ENCODE data around the gene ZBTB42. TPM values are rescaled to one million over a fixed set of nuclear protein-coding genes. Genes with fewer than 3 reads are reported as not detected.
"Not testable (repeated sequence)": the region's sequence is repeated elsewhere in the genome, so short reads cannot be mapped to it uniquely, and the experiment has no call there.

Gene ZBTB42
- total RNA-seq, 1 donor from 2014 or later = 5.9 TPM

GRCh38 chr14:104830781-104831180, 29.9 kb downstream of the ZBTB42 start:
- DNase-seq (ENCODE audit: low spot score) = no peak

DNA sequence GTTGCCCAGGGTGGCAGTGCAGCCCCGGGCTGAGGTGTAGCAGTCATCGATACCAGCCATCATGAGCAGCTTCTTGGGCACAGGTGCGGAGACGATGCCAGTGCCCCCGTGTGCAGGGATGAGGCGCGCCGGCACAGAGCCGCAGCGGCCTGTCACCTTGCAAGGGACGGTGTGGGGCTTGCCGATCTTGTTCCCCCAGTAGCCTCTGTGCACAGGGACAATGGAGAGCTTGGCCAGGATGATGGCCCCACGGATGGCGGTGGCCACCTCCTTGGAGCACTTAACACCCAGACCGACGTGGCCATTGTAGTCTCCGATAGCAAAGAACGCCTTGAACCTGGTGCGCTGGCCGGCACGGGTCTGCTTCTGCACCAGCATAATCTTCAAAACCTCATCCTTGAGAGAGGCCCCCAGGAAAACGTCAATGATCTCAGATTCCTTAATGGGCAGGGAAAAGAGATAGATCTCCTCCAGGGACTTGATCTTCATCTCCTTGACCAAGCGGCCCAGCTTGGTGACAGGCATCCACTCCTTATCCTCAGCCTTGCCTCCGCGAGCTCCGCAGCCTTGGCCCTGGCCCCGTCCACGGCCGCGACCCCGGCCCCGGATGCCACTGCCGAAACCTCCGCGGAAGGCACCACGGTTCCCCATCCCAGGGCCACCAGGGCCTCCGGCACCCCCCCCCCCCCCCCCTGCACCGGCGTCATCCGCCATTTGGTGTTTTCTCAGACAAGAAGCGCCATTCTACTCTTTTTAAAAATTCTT, 35.5 kb downstream of the ZBTB42 start:
- not testable (repeated sequence) for DNase-seq (ENCODE audit: low spot score)

DNA sequence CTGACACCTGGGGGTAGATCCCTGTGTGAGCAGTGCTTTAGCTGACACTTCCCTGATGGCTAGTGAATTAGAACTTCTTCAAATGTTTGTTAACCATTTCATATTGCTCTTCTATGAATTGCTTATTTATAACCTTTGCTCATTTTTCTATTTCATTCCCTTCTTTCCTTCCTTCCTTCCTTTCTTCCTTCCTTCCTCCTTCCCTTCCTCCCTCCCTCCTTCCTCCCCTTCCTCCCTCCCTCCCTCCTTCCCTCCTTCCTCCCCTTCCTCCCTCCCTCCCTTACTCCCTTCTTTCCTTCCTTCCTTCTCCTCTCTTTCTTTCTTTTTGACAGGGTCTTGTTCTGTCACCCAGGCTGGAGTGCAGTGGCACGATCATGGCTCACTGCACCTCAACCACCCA, 40.8 kb downstream of the ZBTB42 start:
- no peak for DNase-seq (ENCODE audit: low spot score)

GRCh38 chr14:104843006-104843405, 42.1 kb downstream of the ZBTB42 start:
- no peak for DNase-seq (ENCODE audit: low spot score)

- DNase-seq (ENCODE audit: low spot score) = no peak
Observed at GRCh38 chr14:104843442-104844305, 42.8 kb downstream of the ZBTB42 start.

DNA sequence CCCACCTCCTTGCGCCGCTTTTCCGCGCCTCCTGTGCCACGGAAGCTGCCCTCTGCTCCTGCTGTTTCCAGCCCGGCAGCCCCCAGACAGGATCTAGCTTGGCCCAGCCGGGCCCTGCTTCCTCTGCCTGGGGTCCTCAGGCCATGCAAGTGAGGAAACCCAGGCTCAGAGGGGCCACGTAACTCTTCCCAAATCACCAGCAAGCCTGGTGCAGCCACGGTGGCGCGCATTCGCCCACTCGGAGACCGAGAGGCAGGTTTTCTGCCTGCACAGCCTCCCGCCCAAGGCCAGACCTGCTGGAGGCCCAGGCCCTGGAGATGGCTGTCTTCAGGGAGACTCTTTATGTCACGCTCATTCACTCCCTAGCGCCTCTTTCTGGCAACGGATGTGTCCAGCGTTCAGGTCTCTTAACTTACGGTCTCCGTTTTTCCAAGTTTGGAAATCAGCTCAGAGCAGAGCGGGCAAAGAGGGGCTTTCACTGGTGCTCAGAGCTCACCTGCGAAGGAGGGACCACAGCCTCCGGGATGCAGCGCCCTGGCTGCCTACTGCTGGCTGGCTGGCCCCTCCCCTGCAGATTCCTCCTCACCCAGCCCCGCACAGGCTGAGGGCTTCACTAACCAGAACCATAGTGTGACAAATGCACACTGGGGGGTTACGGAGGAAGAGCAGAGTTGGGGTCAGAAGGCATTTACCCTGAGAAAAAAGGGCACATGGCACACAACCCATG, 43.6 kb downstream of the ZBTB42 start:
- no peak for DNase-seq (ENCODE audit: low spot score)

- no peak for DNase-seq (ENCODE audit: low spot score)
Observed at GRCh38 chr14:104845033-104845666, 44.2 kb downstream of the ZBTB42 start.

DNA sequence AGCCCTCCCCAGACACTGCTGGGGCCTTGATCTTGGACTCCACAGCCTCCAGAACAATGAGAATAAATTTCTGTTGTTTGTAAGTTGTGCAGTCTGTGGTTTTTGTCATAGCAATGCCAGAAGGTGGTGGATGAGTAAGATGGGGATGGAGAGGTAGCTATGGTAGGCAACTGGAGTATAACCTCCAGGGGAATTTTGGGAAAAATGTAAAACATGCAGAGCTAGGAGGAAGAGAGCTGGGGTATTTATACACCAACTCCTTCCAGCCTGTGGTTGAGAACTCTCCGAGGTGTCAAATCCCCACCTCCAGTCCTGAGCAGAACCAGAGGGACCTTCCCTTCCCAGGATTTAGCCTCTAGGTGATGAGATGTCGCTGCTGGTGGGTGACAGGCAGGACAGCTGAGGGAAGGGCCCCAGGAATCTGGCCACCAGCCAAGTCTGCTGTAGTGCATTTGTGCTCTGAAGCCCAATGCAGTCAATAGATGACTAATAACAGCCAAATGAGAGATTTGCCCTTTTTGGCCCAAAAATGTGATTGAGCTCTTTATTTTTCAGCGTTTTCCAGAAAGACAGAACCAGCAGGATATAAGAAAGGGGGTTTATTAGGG, 45.0 kb downstream of the ZBTB42 start:
- no peak for DNase-seq (ENCODE audit: low spot score)

- no peak for DNase-seq (ENCODE audit: low spot score)
Observed at GRCh38 chr14:104852280-104852663, 51.4 kb downstream of the ZBTB42 start.

Other genes with a start within 250 kb of the ZBTB42 start
- gene C14orf180, start 221.3 kb upstream of the ZBTB42 start, total RNA-seq = 25.5 TPM
- not detected for gene TMEM179, start 196.3 kb upstream of the ZBTB42 start, total RNA-seq
- gene INF2, start 111.5 kb upstream of the ZBTB42 start, total RNA-seq = 160 TPM
- 5.2 TPM for gene ADSS1, start 76.9 kb upstream of the ZBTB42 start, total RNA-seq
- 60.0 TPM for gene SIVA1, start 48.0 kb upstream of the ZBTB42 start, total RNA-seq
- 170 TPM for gene AKT1, start 5.4 kb upstream of the ZBTB42 start, total RNA-seq
- gene CEP170B, start 64.2 kb downstream of the ZBTB42 start, total RNA-seq = 38.3 TPM
- gene PLD4, start 123.8 kb downstream of the ZBTB42 start, total RNA-seq = 0.06 TPM
- gene AHNAK2, start 177.3 kb downstream of the ZBTB42 start, total RNA-seq = 15.7 TPM
- gene CLBA1, start 184.7 kb downstream of the ZBTB42 start, total RNA-seq = 2.8 TPM
- gene CDCA4, start 220.0 kb downstream of the ZBTB42 start, total RNA-seq = 3.4 TPM